Measurements from ENCODE around the gene UNKL.

- TF ChIP-seq CTCF (IDR thresholded peaks at IDR 0.05; ENCODE audit: low read length) (no peak), EZH2 (IDR thresholded peaks at IDR 0.05; ENCODE audit: borderline replicate concordance, low read length) (no peak)
Observed at GRCh38 chr16:1433756-1434155, 19.3 kb upstream of the UNKL start.

Measured in OCI-LY1 (cell line).